ENCODE results near the gene TBC1D9B.

Gene TBC1D9B

GRCh38 chr5:179908528-179908927 lies 831 bp upstream of the TBC1D9B start:
- no peak overlapping the region for H3K27ac ChIP-seq (ENCODE audit: insufficient read depth, low read depth, low read length, poor library complexity, severe bottlenecking)
- H3K4me1 ChIP-seq (ENCODE audit: control insufficient read depth, insufficient read depth, low read length), result peaks cover 9% of the 10 kb centered on the region
- WGBS, 2 experiments, result 74 to 76% methylated on average over 16 of the region's 16 CpGs
- H3K36me3 ChIP-seq (ENCODE audit: control insufficient read depth, insufficient read depth, low read length), result peaks cover 10% of the 10 kb centered on the region
- no peaks in the 10 kb centered on the region for H3K9me3 ChIP-seq (ENCODE audit: control insufficient read depth, low read length)
- no peaks in the 10 kb centered on the region for H3K27me3 ChIP-seq (ENCODE audit: control insufficient read depth, insufficient read depth, low read length, poor library complexity, severe bottlenecking)
- no peak overlapping the region for H3K4me3 ChIP-seq (ENCODE audit: insufficient read depth, low read depth, low read length)

GRCh38 chr5:179906795-179907555 lies 722 bp downstream of the TBC1D9B start:
- WGBS, 2 experiments, result 23% methylated on average over 50 of the region's 50 CpGs
- no peak overlapping the region for H3K27ac ChIP-seq (ENCODE audit: insufficient read depth, low read depth, low read length, poor library complexity, severe bottlenecking)
- peaks cover 9% of the 10 kb centered on the region for H3K4me1 ChIP-seq (ENCODE audit: control insufficient read depth, insufficient read depth, low read length)
- no peaks in the 10 kb centered on the region for H3K9me3 ChIP-seq (ENCODE audit: control insufficient read depth, low read length)
- H3K36me3 ChIP-seq (ENCODE audit: control insufficient read depth, insufficient read depth, low read length), result peaks cover 23% of the 10 kb centered on the region
- peak overlapping the region; percentile 67 for H3K4me3 ChIP-seq (ENCODE audit: insufficient read depth, low read depth, low read length)
- no peaks in the 10 kb centered on the region for H3K27me3 ChIP-seq (ENCODE audit: control insufficient read depth, insufficient read depth, low read length, poor library complexity, severe bottlenecking)

GRCh38 chr5:179906294-179906794 lies 1.4 kb downstream of the TBC1D9B start:
- H3K4me1 ChIP-seq (ENCODE audit: control insufficient read depth, insufficient read depth, low read length), result peaks cover 9% of the 10 kb centered on the region
- H3K27me3 ChIP-seq (ENCODE audit: control insufficient read depth, insufficient read depth, low read length, poor library complexity, severe bottlenecking), result no peaks in the 10 kb centered on the region
- 91% methylated on average over 24 of the region's 24 CpGs for WGBS, 2 experiments
- H3K36me3 ChIP-seq (ENCODE audit: control insufficient read depth, insufficient read depth, low read length), result peaks cover 23% of the 10 kb centered on the region
- peak overlapping the region; percentile 67 for H3K4me3 ChIP-seq (ENCODE audit: insufficient read depth, low read depth, low read length)
- no peaks in the 10 kb centered on the region for H3K9me3 ChIP-seq (ENCODE audit: control insufficient read depth, low read length)
- no peak overlapping the region for H3K27ac ChIP-seq (ENCODE audit: insufficient read depth, low read depth, low read length, poor library complexity, severe bottlenecking)

- WGBS, 2 experiments, result 95% methylated on average over 7 to 8 of the region's 8 CpGs
- Histone ChIP-seq H3K27me3 (ENCODE audit: control insufficient read depth, insufficient read depth, low read length, poor library complexity, severe bottlenecking) (no peaks in the 10 kb centered on the region), H3K4me3 (ENCODE audit: insufficient read depth, low read depth, low read length) (no peak overlapping the region), H3K9me3 (ENCODE audit: control insufficient read depth, low read length) (no peaks in the 10 kb centered on the region), H3K27ac (ENCODE audit: insufficient read depth, low read depth, low read length, poor library complexity, severe bottlenecking) (no peak overlapping the region), H3K36me3 (ENCODE audit: control insufficient read depth, insufficient read depth, low read length) (peaks cover 23% of the 10 kb centered on the region), H3K4me1 (ENCODE audit: control insufficient read depth, insufficient read depth, low read length) (peaks cover 9% of the 10 kb centered on the region)
Measured at GRCh38 chr5:179905161-179905560, 2.5 kb downstream of the TBC1D9B start.

GRCh38 chr5:179904463-179905160 lies 3.1 kb downstream of the TBC1D9B start:
- H3K4me3 ChIP-seq (ENCODE audit: insufficient read depth, low read depth, low read length), result no peak overlapping the region
- H3K36me3 ChIP-seq (ENCODE audit: control insufficient read depth, insufficient read depth, low read length), result peaks cover 23% of the 10 kb centered on the region
- no peak overlapping the region for H3K27ac ChIP-seq (ENCODE audit: insufficient read depth, low read depth, low read length, poor library complexity, severe bottlenecking)
- H3K4me1 ChIP-seq (ENCODE audit: control insufficient read depth, insufficient read depth, low read length), result peaks cover 9% of the 10 kb centered on the region
- H3K9me3 ChIP-seq (ENCODE audit: control insufficient read depth, low read length), result no peaks in the 10 kb centered on the region
- H3K27me3 ChIP-seq (ENCODE audit: control insufficient read depth, insufficient read depth, low read length, poor library complexity, severe bottlenecking), result no peaks in the 10 kb centered on the region
- 96% methylated on average over 25 of the region's 25 CpGs for WGBS, 2 experiments

- 93% methylated on average over 7 of the region's 7 CpGs for WGBS, 2 experiments
- peaks cover 24% of the 10 kb centered on the region for H3K36me3 ChIP-seq (ENCODE audit: control insufficient read depth, insufficient read depth, low read length)
Measured at GRCh38 chr5:179902763-179903158, 4.9 kb downstream of the TBC1D9B start.

GRCh38 chr5:179901915-179902762 lies 5.6 kb downstream of the TBC1D9B start:
- Histone ChIP-seq H3K4me3 (ENCODE audit: insufficient read depth, low read depth, low read length) (no peak overlapping the region), H3K36me3 (ENCODE audit: control insufficient read depth, insufficient read depth, low read length) (peaks cover 31% of the 10 kb centered on the region), H3K27ac (ENCODE audit: insufficient read depth, low read depth, low read length, poor library complexity, severe bottlenecking) (no peak overlapping the region), H3K9me3 (ENCODE audit: control insufficient read depth, low read length) (no peaks in the 10 kb centered on the region), H3K4me1 (ENCODE audit: control insufficient read depth, insufficient read depth, low read length) (peaks cover 8% of the 10 kb centered on the region), H3K27me3 (ENCODE audit: control insufficient read depth, insufficient read depth, low read length, poor library complexity, severe bottlenecking) (no peaks in the 10 kb centered on the region)
- WGBS, 2 experiments, result 93 to 94% methylated on average over 15 of the region's 15 CpGs

More at GRCh38 chr5:179902763-179903158, 4.9 kb downstream of the TBC1D9B start:
- no peaks in the 10 kb centered on the region for H3K9me3 ChIP-seq (ENCODE audit: control insufficient read depth, low read length)
- no peak overlapping the region for H3K27ac ChIP-seq (ENCODE audit: insufficient read depth, low read depth, low read length, poor library complexity, severe bottlenecking)
- H3K4me1 ChIP-seq (ENCODE audit: control insufficient read depth, insufficient read depth, low read length), result peaks cover 9% of the 10 kb centered on the region
- H3K4me3 ChIP-seq (ENCODE audit: insufficient read depth, low read depth, low read length), result no peak overlapping the region
- H3K27me3 ChIP-seq (ENCODE audit: control insufficient read depth, insufficient read depth, low read length, poor library complexity, severe bottlenecking), result no peaks in the 10 kb centered on the region

- H3K4me1 ChIP-seq (ENCODE audit: control insufficient read depth, insufficient read depth, low read length), result peaks cover 2% of the 10 kb centered on the region
- H3K4me3 ChIP-seq (ENCODE audit: insufficient read depth, low read depth, low read length), result no peak overlapping the region
- peaks cover 33% of the 10 kb centered on the region for H3K36me3 ChIP-seq (ENCODE audit: control insufficient read depth, insufficient read depth, low read length)
- no peaks in the 10 kb centered on the region for H3K9me3 ChIP-seq (ENCODE audit: control insufficient read depth, low read length)
- no peak overlapping the region for H3K27ac ChIP-seq (ENCODE audit: insufficient read depth, low read depth, low read length, poor library complexity, severe bottlenecking)
- WGBS, 2 experiments, result 91 to 96% methylated on average over 5 to 6 of the region's 6 CpGs
- no peaks in the 10 kb centered on the region for H3K27me3 ChIP-seq (ENCODE audit: control insufficient read depth, insufficient read depth, low read length, poor library complexity, severe bottlenecking)
Measured at GRCh38 chr5:179901462-179901861, 6.2 kb downstream of the TBC1D9B start.

- Histone ChIP-seq H3K4me3 (ENCODE audit: insufficient read depth, low read depth, low read length) (no peak overlapping the region), H3K4me1 (ENCODE audit: control insufficient read depth, insufficient read depth, low read length) (no peaks in the 10 kb centered on the region), H3K9me3 (ENCODE audit: control insufficient read depth, low read length) (no peaks in the 10 kb centered on the region), H3K27me3 (ENCODE audit: control insufficient read depth, insufficient read depth, low read length, poor library complexity, severe bottlenecking) (no peaks in the 10 kb centered on the region), H3K36me3 (ENCODE audit: control insufficient read depth, insufficient read depth, low read length) (peaks cover 37% of the 10 kb centered on the region), H3K27ac (ENCODE audit: insufficient read depth, low read depth, low read length, poor library complexity, severe bottlenecking) (no peak overlapping the region)
- 93 to 94% methylated on average over 13 of the region's 13 CpGs for WGBS, 2 experiments
Measured at GRCh38 chr5:179900711-179901110, 7.0 kb downstream of the TBC1D9B start.
